H1 (cell line): ENCODE measurements around the gene FOSL1. TPM values are rescaled to one million over a fixed set of nuclear protein-coding genes. Genes with fewer than 3 reads are reported as not detected.
A peak's percentile ranks its signal among the peaks of the same experiment; 100 is the strongest.

ENCODE experiments used
- CTCF ChIA-PET: fragments of 300-600 bp; sonication (Branson Sonifier 250); formaldehyde crosslinking; loops from one replicate; lab custom pipeline; 2021; ENCODE audit not compliant: partially characterized antibody; lab: Charles Lee
- POLR2A ChIA-PET: fragments of 300-600 bp; sonication (Branson Sonifier 250); formaldehyde crosslinking; loops from one replicate; lab custom pipeline; 2021; ENCODE audit warnings: inconsistent platforms; ENCODE audit not compliant: partially characterized antibody; lab: Charles Lee
- DNase-seq, 2 experiments: peaks; one replicate each; pipeline versions ENCODE4 v3.0.0 to v3.0.0-alpha.2; 2010 to 2022; ENCODE audit warnings: low spot score in 2 of 2, low read depth in 1 of 2, mixed read lengths in 1 of 2
- FAIRE-seq: peaks from 2 replicates; lab custom pipeline; 2011; peaks lifted over from hg19 to GRCh38; lab: Jason Lieb, UNC
- H2AFZ ChIP-seq: 2 replicates; pipeline ENCODE4 v1.8.1; 2012; ENCODE audit warnings: low read length, inconsistent platforms
- H2AK5ac ChIP-seq: 2 replicates; pipeline ENCODE4 v1.6.1; 2013; ENCODE audit warnings: low read depth, low read length
- H2BK120ac ChIP-seq: replicated peaks from 2 replicates; pipeline ENCODE3; 2013; ENCODE audit warnings: low read depth, low read length, inconsistent platforms
- H2BK12ac ChIP-seq: 2 replicates; pipeline ENCODE4 v1.6.1; 2013; ENCODE audit warnings: low read depth, low read length
- H2BK15ac ChIP-seq: 2 replicates; pipeline ENCODE4 v1.6.1; 2013; ENCODE audit warnings: low read length
- H2BK20ac ChIP-seq: 2 replicates; pipeline ENCODE4 v1.6.1; 2013; ENCODE audit warnings: low read length
- H2BK5ac ChIP-seq: 2 replicates; pipeline ENCODE4 v1.6.1; 2013; ENCODE audit warnings: low read depth, low read length
- H3K14ac ChIP-seq: 2 replicates; pipeline ENCODE4 v1.6.1; 2013; ENCODE audit warnings: inconsistent platforms; ENCODE audit not compliant: insufficient read length
- H3K18ac ChIP-seq: 2 replicates; pipeline ENCODE4 v1.6.1; 2013; ENCODE audit warnings: low read length; ENCODE audit errors: extremely low read depth
- H3K23ac ChIP-seq: 2 replicates; pipeline ENCODE4 v1.6.1; 2013; ENCODE audit warnings: inconsistent platforms; ENCODE audit not compliant: insufficient read length
- H3K23me2 ChIP-seq: 2 replicates; pipeline ENCODE4 v1.6.1; 2013; ENCODE audit warnings: low read depth, low read length
- H3K27ac ChIP-seq: 2 replicates; pipeline ENCODE4 v1.6.1; 2011; ENCODE audit warnings: low read depth, low read length, inconsistent platforms
- H3K27me3 ChIP-seq, 4 experiments: replicated peaks in 1 of 4; 1 replicate in 1 of 4; 2 replicates in 3 of 4; pipeline versions ENCODE4 v1.6.1 to v1.8.1; 2011 to 2013; ENCODE audit warnings: low read length in 3 of 4, mild to moderate bottlenecking in 3 of 4, inconsistent platforms in 2 of 4, mixed read lengths in 2 of 4, moderate library complexity in 1 of 4; ENCODE audit not compliant: control insufficient read depth in 3 of 4, insufficient read depth in 3 of 4; ENCODE audit errors: extremely low read depth in 1 of 4
- H3K36me3 ChIP-seq, 4 experiments: 2 replicates each; pipeline versions ENCODE4 v1.6.1 to v1.8.1; 2011 to 2013; ENCODE audit warnings: mild to moderate bottlenecking in 4 of 4, low read length in 3 of 4, moderate library complexity in 2 of 4, control low read depth in 1 of 4, inconsistent platforms in 1 of 4; ENCODE audit not compliant: insufficient read depth in 4 of 4, control insufficient read depth in 2 of 4
- H3K4ac ChIP-seq: replicated peaks from 2 replicates; pipeline ENCODE3; 2013; ENCODE audit warnings: low read length, low read depth, mixed read lengths, inconsistent platforms; ENCODE audit not compliant: insufficient read length
- H3K4me1 ChIP-seq, 4 experiments: replicated peaks in 1 of 4; 1 replicate in 1 of 4; 2 replicates in 3 of 4; pipeline versions ENCODE4 v1.6.1 to v1.8.1; 2011 to 2013; ENCODE audit warnings: low read length in 3 of 4, inconsistent platforms in 2 of 4, mixed read lengths in 1 of 4; ENCODE audit not compliant: insufficient read depth in 4 of 4, control insufficient read depth in 3 of 4
- H3K4me2 ChIP-seq, 2 experiments: 2 replicates each; pipeline versions ENCODE4 v1.6.1 to v1.8.1; 2011 to 2013; ENCODE audit warnings: low read depth in 2 of 2, low read length in 2 of 2, control low read depth in 1 of 2, inconsistent platforms in 1 of 2, mild to moderate bottlenecking in 1 of 2; ENCODE audit not compliant: insufficient read depth in 1 of 2
- H3K4me3 ChIP-seq, 4 experiments: fragments of 200-600, 300-600 bp in 1 of 4; sonication (generic), shearing (Covaris generic), sonication (Bioruptor Twin) in 1 of 4; 2 replicates each; pipeline versions ENCODE4 v1.5.1 to v1.8.1; 2011 to 2016; ENCODE audit warnings: low read length in 4 of 4, low read depth in 3 of 4, control low read depth in 2 of 4, inconsistent platforms in 2 of 4, mild to moderate bottlenecking in 2 of 4, mixed read lengths in 1 of 4, moderate library complexity in 1 of 4; ENCODE audit not compliant: insufficient read depth in 2 of 4; ENCODE audit errors: extremely low read depth in 1 of 4
- H3K56ac ChIP-seq: replicated peaks from 2 replicates; pipeline ENCODE3; 2013; ENCODE audit warnings: low read depth, mild to moderate bottlenecking, mixed read lengths, low read length, inconsistent platforms; ENCODE audit not compliant: insufficient read length
- H3K79me1 ChIP-seq: 2 replicates; pipeline ENCODE4 v1.6.1; 2013; ENCODE audit warnings: low read depth, low read length, control low read depth
- H3K79me2 ChIP-seq, 2 experiments: 2 replicates each; pipeline versions ENCODE4 v1.6.1 to v1.8.1; 2012 to 2013; ENCODE audit warnings: low read length in 2 of 2, mild to moderate bottlenecking in 2 of 2, inconsistent platforms in 1 of 2; ENCODE audit not compliant: insufficient read depth in 2 of 2, control insufficient read depth in 1 of 2
- H3K9ac ChIP-seq, 4 experiments: replicated peaks in 1 of 4; 1 replicate in 1 of 4; 2 replicates in 3 of 4; pipeline versions ENCODE4 v1.6.1 to v1.8.1; 2011 to 2013; ENCODE audit warnings: low read depth in 3 of 4, low read length in 3 of 4, control low read depth in 2 of 4, mild to moderate bottlenecking in 2 of 4, moderate library complexity in 2 of 4, inconsistent platforms in 1 of 4; ENCODE audit errors: extremely low read depth in 1 of 4
- H3K9me3 ChIP-seq, 2 experiments: 2 replicates each; pipeline versions ENCODE4 v1.6.1 to v1.8.1; 2012 to 2013; ENCODE audit warnings: mild to moderate bottlenecking in 2 of 2, moderate library complexity in 2 of 2, control low read depth in 1 of 2, inconsistent platforms in 1 of 2, low read depth in 1 of 2, low read length in 1 of 2, mixed read lengths in 1 of 2; ENCODE audit not compliant: insufficient read depth in 2 of 2
- H4K20me1 ChIP-seq, 2 experiments: replicated peaks in 1 of 2; 2 replicates each; pipeline versions ENCODE3 to v1.8.1; 2011 to 2013; ENCODE audit warnings: inconsistent platforms in 2 of 2, low read length in 2 of 2, mild to moderate bottlenecking in 1 of 2; ENCODE audit not compliant: insufficient read depth in 2 of 2, control insufficient read depth in 1 of 2
- H4K5ac ChIP-seq: 2 replicates; pipeline ENCODE4 v1.6.1; 2013; ENCODE audit warnings: low read length, low read depth, mixed read lengths, inconsistent platforms; ENCODE audit not compliant: insufficient read length
- H4K8ac ChIP-seq: 2 replicates; pipeline ENCODE4 v1.8.0; 2013; ENCODE audit warnings: mild to moderate bottlenecking, moderate library complexity, low read length, inconsistent platforms; ENCODE audit not compliant: insufficient read depth; ENCODE audit errors: extremely low read depth
- H4K91ac ChIP-seq: replicated peaks from 2 replicates; pipeline ENCODE3; 2013; ENCODE audit warnings: low read length, mixed read lengths, inconsistent platforms; ENCODE audit not compliant: insufficient read length
- CHD1 ChIP-seq: IDR thresholded peaks from 2 replicates; pipeline ENCODE4 v1.6.1; 2012; ENCODE audit warnings: low read depth, low read length, improper control_type of control experiment
- CHD2 ChIP-seq: IDR thresholded peaks from 2 replicates; pipeline ENCODE4 v1.6.1; 2012; ENCODE audit warnings: low read length, improper control_type of control experiment
- GABPA ChIP-seq: IDR thresholded peaks from 2 replicates; pipeline ENCODE4 v1.6.1; 2011; ENCODE audit warnings: mild to moderate bottlenecking, low read length, moderate library complexity, borderline replicate concordance; ENCODE audit not compliant: insufficient read depth
- JUND ChIP-seq: IDR thresholded peaks from 2 replicates; pipeline ENCODE4 v1.6.1; 2011; ENCODE audit warnings: mild to moderate bottlenecking, improper control_type of control experiment, low read length
- KDM5A ChIP-seq: fragments of 200-600 bp; IDR thresholded peaks from 2 replicates; pipeline ENCODE4 v1.7.1; 2012; ENCODE audit warnings: mild to moderate bottlenecking, low read length, inconsistent platforms, mixed read lengths
- NANOG ChIP-seq: IDR thresholded peaks from 2 replicates; pipeline ENCODE4 v1.6.1; 2011; ENCODE audit warnings: low read length, low read depth, mild to moderate bottlenecking, inconsistent platforms; ENCODE audit not compliant: insufficient read depth, poor library complexity, severe bottlenecking
- RBBP5 ChIP-seq: IDR thresholded peaks from 2 replicates; pipeline ENCODE4 v1.7.1; 2012; ENCODE audit warnings: low read depth, mild to moderate bottlenecking, inconsistent platforms, low read length, moderate library complexity, borderline replicate concordance
- SP1 ChIP-seq: IDR thresholded peaks from 2 replicates; pipeline ENCODE4 v1.6.1; 2011; ENCODE audit warnings: low read depth, low read length
- YY1 ChIP-seq: IDR thresholded peaks from 2 replicates; pipeline ENCODE4 v1.6.1; 2011; ENCODE audit warnings: low read depth, mild to moderate bottlenecking, low read length
- WGBS, 2 experiments: shearing (Covaris generic) in 1 of 2; methylation state at CpG; one replicate each; pipeline versions ENCODE4 v1.1.6 to v1.1.7; 2013 to 2015; ENCODE audit warnings: low lambda C conversion rate in 2 of 2, mixed read lengths in 2 of 2, inconsistent platforms in 1 of 2, low coverage in 1 of 2, missing lambda C conversion rate in 1 of 2; ENCODE audit not compliant: insufficient replicate concordance in 2 of 2, insufficient coverage in 1 of 2, insufficient read length in 1 of 2; ENCODE audit errors: extremely low coverage in 1 of 2, missing lambda C conversion rate in 1 of 2; 5-methylcytosine and 5-hydroxymethylcytosine counted together
- long read RNA-seq, 2 experiments: library from RNA in 1 of 2; library from capped mRNA in 1 of 2; stranded (forward); transcript quantifications; one replicate each; pipeline ENCODE4 v2.0.0, GENCODE V29; 2021; ENCODE audit warnings: inconsistent platforms in 1 of 2
- polyA minus RNA-seq, 3 experiments: library from RNA; depleted of rRNA, polyadenylated mRNA; stranded (reverse); fragments of >200 nt; gene quantifications; 1 replicate in 2 of 3; 2 replicates in 1 of 3; pipeline ENCODE4 v1.2.3, GENCODE V29; 2011
- polyA plus RNA-seq, 7 experiments: library from polyadenylated mRNA; depleted of rRNA in 3 of 7; stranded (reverse) in 5 of 7; unstranded in 2 of 7; fragments of >200 nt in 5 of 7; fragments of 200-250 nt in 2 of 7; gene quantifications; 1 replicate in 5 of 7; 2 replicates in 1 of 7; 4 replicates in 1 of 7; pipeline versions ENCODE4 v1.2.1 to v1.2.3, GENCODE V29; 2011 to 2013; ENCODE audit warnings: missing spikeins in 2 of 7, mixed read lengths in 2 of 7
- total RNA-seq: library from RNA; stranded (reverse); fragmentation: NEBNext Ultra II Directional; extraction: Animal tissue kit (Norgen Biotek cat#: 25700); gene quantifications from 2 replicates; pipeline ENCODE4 v1.2.1, GENCODE V29; 2021

Gene FOSL1
- total RNA-seq (6.3 and 7.5 TPM in 2 replicates), polyA plus RNA-seq (2011; rRNA removed) (7.2 and 11.6 TPM in 2 replicates), polyA minus RNA-seq (2011; rRNA and poly(A)+ RNA removed) (2.1 and 3.9 TPM in 2 replicates)
- polyA plus RNA-seq (2011; cell fraction: cytosol; rRNA removed): 2.7 TPM
- 5.9 TPM for polyA plus RNA-seq (2011; cell fraction: nucleus; rRNA removed)
- polyA plus RNA-seq (2012, experiment 1 of 2): 11.9 to 15.6 TPM (median 13.5 TPM) in 4 replicates
- 15.1 TPM for polyA plus RNA-seq (2012, experiment 2 of 2)
- polyA plus RNA-seq (2013, experiment 1 of 2): 9.5 TPM
- polyA plus RNA-seq (2013, experiment 2 of 2): 9.6 TPM
- polyA minus RNA-seq (2011; cell fraction: cytosol; rRNA and poly(A)+ RNA removed): 5.4 TPM
- polyA minus RNA-seq (2011; cell fraction: nucleus; rRNA and poly(A)+ RNA removed): 7.3 TPM
- long read RNA-seq, experiment 1, partial matches to known transcripts: 3 of 8 reads
- long read RNA-seq, experiment 1, other reads (novel, unspliced or antisense): 3 of 8 reads
- long read RNA-seq, experiment 2: 0 reads

GRCh38 chr11:65900125-65900898, at the start of gene FOSL1:
Gene FOSL1, minus strand, starts transcription at chr11:65900388. Its CDS starts 49 bp downstream, at chr11:65900339.
- no peak for FAIRE-seq
- H3K27me3 ChIP-seq: peaks cover 15 to 41% (median 36%) of the 10 kb centered on the region in 4 experiments
- TF ChIP-seq GABPA (no peak), CHD1 (peak; percentile 59; the same call in 1 of the 2 replicates), KDM5A (no peak), YY1 (no peak), NANOG (no peak), CHD2 (0 out of 2 replicates have a peak, but pooled peaks have one; percentile 4), RBBP5 (no peak), SP1 (peak; percentile 45; the same call in 1 of the 2 replicates), JUND (peak; percentile 66)

More at GRCh38 chr11:65900125-65900898, at the start of gene FOSL1:
- Histone ChIP-seq H4K8ac (peak within 1 kb of the TSS; percentile 91), H3K18ac (peak within 1 kb of the TSS; percentile 87), H2AK5ac (no peak within 1 kb of the TSS), H3K14ac (no peak within 1 kb of the TSS), H3K9ac (peak within 1 kb of the TSS in 3 of 4 experiments; percentile 20 to 38 (median 27); a peak in 4 of 7 replicates), H3K4me3 (peak within 1 kb of the TSS; percentile 39 to 71 (median 52)), H2BK15ac (no peak within 1 kb of the TSS), H2AFZ (no peak within 1 kb of the TSS), H3K4me1 (peaks cover 3 to 11% (median 8%) of the 10 kb centered on the region in 4 experiments; a peak in 6 of 7 replicates), H4K5ac (no peak within 1 kb of the TSS), H3K23me2 (peaks cover 9% of the 10 kb centered on the region; the same call in 1 of the 2 replicates), H4K91ac (peak within 1 kb of the TSS; percentile 4), H3K9me3 (no peaks in the 10 kb centered on the region), H2BK12ac (peak within 1 kb of the TSS; percentile 40), H2BK20ac (no peak within 1 kb of the TSS), H3K4ac (no peak within 1 kb of the TSS), H2BK120ac (peak within 1 kb of the TSS; percentile 78), H4K20me1 (peaks cover 0 to 4% of the 10 kb centered on the region in 2 experiments), H3K23ac (no peak within 1 kb of the TSS), H3K56ac (no peak within 1 kb of the TSS), H3K4me2 (peak within 1 kb of the TSS; percentile 78 to 89), H3K79me2 (no peaks in the 10 kb centered on the region), H2BK5ac (peak within 1 kb of the TSS; percentile 16; the same call in 1 of the 2 replicates), H3K36me3 (no peaks in the 10 kb centered on the region), H3K27ac (no peak within 1 kb of the TSS), H3K79me1 (no peaks in the 10 kb centered on the region; the same call in 1 of the 2 replicates)
- 2% methylated on average over 32 of the region's 80 CpGs; no CpG with 5 or more reads in 1 of the 2 experiments for WGBS, 2 experiments
- peak; percentile 91 to 93 for DNase-seq
- ChIA-PET POLR2A (interaction anchor here (0.6 to 2.6 kb wide), 8 partner anchors 9 to 47 kb away, joined by 3 to 18 read pairs (median 4); partner anchors contain the start of genes CCDC85B and FIBP), CTCF (interaction anchor here (1.5 to 9.7 kb wide), 5 partner anchors 10 to 88 kb away, joined by 3 to 150 read pairs (median 8); partner anchors contain the start of genes CCDC85B and FIBP)
